Thyroid gland (tissue), 4 donors: ENCODE data around the gene TP63.

Experiments used
- POLR2A ChIP-seq, 2 donors: fragments of 450-650 bp; IDR thresholded peaks; one replicate each; pipeline ENCODE4 v1.6.1; 2017; ENCODE audit warnings: antibody characterized with exemption in 2 of 2, mild to moderate bottlenecking in 2 of 2, moderate library complexity in 1 of 2
- TF ChIP-seq, protein P1 (sequence below), 6 experiments: fragments of 200-600 bp in 3 of 6; fragments of 450-650 bp in 3 of 6; sonication (generic) in 3 of 6; IDR thresholded peaks; one replicate each; pipeline ENCODE4 v1.5.1; 2016 to 2019; ENCODE audit warnings: antibody characterized with exemption in 6 of 6, mild to moderate bottlenecking in 2 of 6, inconsistent platforms in 1 of 6, moderate library complexity in 1 of 6

GRCh38 chr3:189735913-189736312 is 104.7 kb downstream of the TP63 start:
- no peak for TF ChIP-seq POLR2A (IDR thresholded peaks at IDR 0.05)
- TF ChIP-seq, protein P1, sequence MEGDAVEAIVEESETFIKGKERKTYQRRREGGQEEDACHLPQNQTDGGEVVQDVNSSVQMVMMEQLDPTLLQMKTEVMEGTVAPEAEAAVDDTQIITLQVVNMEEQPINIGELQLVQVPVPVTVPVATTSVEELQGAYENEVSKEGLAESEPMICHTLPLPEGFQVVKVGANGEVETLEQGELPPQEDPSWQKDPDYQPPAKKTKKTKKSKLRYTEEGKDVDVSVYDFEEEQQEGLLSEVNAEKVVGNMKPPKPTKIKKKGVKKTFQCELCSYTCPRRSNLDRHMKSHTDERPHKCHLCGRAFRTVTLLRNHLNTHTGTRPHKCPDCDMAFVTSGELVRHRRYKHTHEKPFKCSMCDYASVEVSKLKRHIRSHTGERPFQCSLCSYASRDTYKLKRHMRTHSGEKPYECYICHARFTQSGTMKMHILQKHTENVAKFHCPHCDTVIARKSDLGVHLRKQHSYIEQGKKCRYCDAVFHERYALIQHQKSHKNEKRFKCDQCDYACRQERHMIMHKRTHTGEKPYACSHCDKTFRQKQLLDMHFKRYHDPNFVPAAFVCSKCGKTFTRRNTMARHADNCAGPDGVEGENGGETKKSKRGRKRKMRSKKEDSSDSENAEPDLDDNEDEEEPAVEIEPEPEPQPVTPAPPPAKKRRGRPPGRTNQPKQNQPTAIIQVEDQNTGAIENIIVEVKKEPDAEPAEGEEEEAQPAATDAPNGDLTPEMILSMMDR (IDR thresholded peaks at IDR 0.05), result no peak
